Lung (tissue), 12 donors: Measurements from ENCODE around the gene LTBP1. TPM values are rescaled to one million over a fixed set of nuclear protein-coding genes. Genes with fewer than 3 reads are reported as not detected.

Experiments used
- ATAC-seq: fragments of 200-7000 bp; cut with Tn5 transposase; one replicate; pipeline ENCODE4 v1.9.1; 2020; ENCODE audit warnings: moderate number of reproducible peaks; ENCODE audit not compliant: insufficient read depth, low FRiP score
- DNase-seq, 3 donors: peaks; one replicate each; pipeline ENCODE4 v3.0.0-alpha.2; 2013 to 2017
- H3K27ac ChIP-seq, 2 donors: one replicate each; pipeline ENCODE4 v1.5.1; 2013; ENCODE audit warnings: mild to moderate bottlenecking in 2 of 2, moderate library complexity in 2 of 2, control low read depth in 1 of 2, inconsistent platforms in 1 of 2, low read depth in 1 of 2, low read length in 1 of 2
- H3K27me3 ChIP-seq, 3 donors: one replicate each; pipeline ENCODE4 v1.5.1; 2013; ENCODE audit warnings: low read length in 2 of 3; ENCODE audit not compliant: control insufficient read depth in 3 of 3, insufficient read depth in 3 of 3
- H3K36me3 ChIP-seq, 4 donors: one replicate each; pipeline ENCODE4 v1.5.1; 2013; ENCODE audit warnings: low read length in 4 of 4, mild to moderate bottlenecking in 1 of 4, moderate library complexity in 1 of 4; ENCODE audit not compliant: control insufficient read depth in 4 of 4, insufficient read depth in 4 of 4
- H3K4me1 ChIP-seq, 5 donors: one replicate each; pipeline ENCODE4 v1.5.1; 2013; ENCODE audit warnings: low read length in 5 of 5, mild to moderate bottlenecking in 2 of 5, moderate library complexity in 1 of 5; ENCODE audit not compliant: control insufficient read depth in 5 of 5, insufficient read depth in 5 of 5
- H3K4me3 ChIP-seq: one replicate; pipeline ENCODE4 v1.5.1; 2013; ENCODE audit warnings: mild to moderate bottlenecking, control low read depth, moderate library complexity
- H3K9ac ChIP-seq, 2 donors: one replicate each; pipeline ENCODE4 v1.5.1; 2013; ENCODE audit warnings: low read length in 2 of 2, control low read depth in 1 of 2; ENCODE audit not compliant: insufficient read depth in 1 of 2
- H3K9me3 ChIP-seq, 4 donors: one replicate each; pipeline ENCODE4 v1.5.1; 2013; ENCODE audit warnings: low read length in 3 of 4, mild to moderate bottlenecking in 1 of 4, moderate library complexity in 1 of 4; ENCODE audit not compliant: control insufficient read depth in 4 of 4, insufficient read depth in 3 of 4
- WGBS, 2 donors: extraction: QIAGEN DNeasy Blood & Tissue Kit; methylation state at CpG; one replicate each; pipeline ENCODE4 v1.1.7; 2013; 5-methylcytosine and 5-hydroxymethylcytosine counted together
- polyA plus RNA-seq, 2 donors: library from polyadenylated mRNA; stranded (reverse); fragments of 200-250 nt; gene quantifications; one replicate each; pipeline ENCODE4 v1.2.1, GENCODE V29; 2013
- total RNA-seq, 2 donors: library from RNA; depleted of rRNA in 1 of 2; stranded (reverse); fragments of >200 nt in 1 of 2; gene quantifications; one replicate each; pipeline ENCODE4 v1.2.1, GENCODE V29; 2014 to 2021
- TF ChIP-seq, protein P1 (sequence below): IDR thresholded peaks from 2 replicates; pipeline ENCODE4 v1.5.1; 2012; ENCODE audit warnings: mild to moderate bottlenecking; ENCODE audit errors: control extremely low read depth, extremely low read depth
- donor health status: control.
- donor health status: control.
- donor health status: Bipolar disorder and iron deficiency.
- donor health status: healthy.
- donor health status: DM: yes; HTN: yes; CAD: no.

The LTBP1 gene
- total and polyA plus RNA-seq, 4 donors = 8.8 to 57.4 (median 28.6) TPM

DNA sequence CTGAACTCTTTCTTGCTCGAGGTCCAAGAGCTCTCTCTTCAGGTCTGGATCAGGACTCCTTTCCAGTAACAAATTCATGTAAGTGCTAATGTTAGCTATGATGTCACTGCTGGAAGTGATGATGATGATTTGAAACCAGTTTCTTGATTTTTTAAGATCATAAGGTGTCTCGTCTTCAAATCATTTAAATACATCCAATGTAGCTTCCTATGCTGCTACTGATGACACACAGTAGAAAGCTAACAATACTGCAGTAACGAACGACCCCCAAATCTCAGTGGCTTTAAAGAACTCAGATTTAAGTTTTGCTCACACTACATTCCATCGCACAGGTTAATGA lies 13.0 kb upstream of the LTBP1 start:
- no peak overlapping the region for H3K9ac ChIP-seq
- no peaks in the 10 kb centered on the region for H3K36me3 ChIP-seq
- H3K9me3 ChIP-seq = no peaks in the 10 kb centered on the region
- DNase-seq (no peak), ATAC-seq (no peak)
- H3K27ac ChIP-seq = no peak overlapping the region
- TF ChIP-seq, protein P1, sequence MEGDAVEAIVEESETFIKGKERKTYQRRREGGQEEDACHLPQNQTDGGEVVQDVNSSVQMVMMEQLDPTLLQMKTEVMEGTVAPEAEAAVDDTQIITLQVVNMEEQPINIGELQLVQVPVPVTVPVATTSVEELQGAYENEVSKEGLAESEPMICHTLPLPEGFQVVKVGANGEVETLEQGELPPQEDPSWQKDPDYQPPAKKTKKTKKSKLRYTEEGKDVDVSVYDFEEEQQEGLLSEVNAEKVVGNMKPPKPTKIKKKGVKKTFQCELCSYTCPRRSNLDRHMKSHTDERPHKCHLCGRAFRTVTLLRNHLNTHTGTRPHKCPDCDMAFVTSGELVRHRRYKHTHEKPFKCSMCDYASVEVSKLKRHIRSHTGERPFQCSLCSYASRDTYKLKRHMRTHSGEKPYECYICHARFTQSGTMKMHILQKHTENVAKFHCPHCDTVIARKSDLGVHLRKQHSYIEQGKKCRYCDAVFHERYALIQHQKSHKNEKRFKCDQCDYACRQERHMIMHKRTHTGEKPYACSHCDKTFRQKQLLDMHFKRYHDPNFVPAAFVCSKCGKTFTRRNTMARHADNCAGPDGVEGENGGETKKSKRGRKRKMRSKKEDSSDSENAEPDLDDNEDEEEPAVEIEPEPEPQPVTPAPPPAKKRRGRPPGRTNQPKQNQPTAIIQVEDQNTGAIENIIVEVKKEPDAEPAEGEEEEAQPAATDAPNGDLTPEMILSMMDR = no peak
- no peaks in the 10 kb centered on the region for H3K27me3 ChIP-seq
- no peak overlapping the region for H3K4me3 ChIP-seq
- H3K4me1 ChIP-seq = peaks cover 0 to 4% (median 0%) of the 10 kb centered on the region in 5 donors
- 92 to 96% methylated on average over 5 of the region's 5 CpGs for WGBS, 2 donors

DNA sequence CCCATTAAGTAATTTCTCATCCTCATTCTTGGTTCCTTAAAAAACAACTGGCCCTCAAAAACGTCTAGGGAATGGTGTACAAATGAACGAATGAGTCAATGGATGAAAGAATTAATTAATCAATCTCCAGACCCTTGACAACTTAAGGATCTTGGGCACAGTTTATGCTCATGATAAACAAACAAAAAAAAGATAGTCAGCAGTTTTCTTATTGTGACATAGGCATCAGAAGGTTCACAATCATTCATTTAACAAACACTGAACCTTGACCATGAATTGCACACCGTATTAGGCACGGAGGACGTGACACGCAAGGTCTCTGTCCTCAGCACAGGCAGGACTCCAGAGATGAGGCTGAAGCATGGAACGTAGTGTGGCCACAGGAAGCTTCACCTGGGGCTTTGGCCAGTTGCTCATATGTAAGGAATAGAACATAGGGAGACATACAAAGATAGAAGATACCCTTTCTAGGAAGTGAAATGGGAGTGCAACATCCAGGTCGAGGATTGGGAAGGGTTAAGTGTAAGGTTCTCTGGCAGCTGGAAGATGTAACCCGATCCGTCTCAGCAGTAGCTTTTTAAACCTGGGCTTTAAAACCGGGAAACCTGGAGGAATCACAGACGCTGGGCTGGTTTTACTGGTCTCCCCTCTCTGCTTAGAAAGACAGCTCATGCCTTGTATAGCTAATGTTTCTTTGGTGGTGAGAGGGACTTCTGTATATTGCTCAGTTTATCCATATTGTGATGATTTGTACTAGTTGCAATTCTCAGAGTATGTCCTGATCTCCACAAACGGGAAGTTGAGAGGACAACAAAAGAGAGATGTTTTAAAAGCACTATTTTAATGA lies 8.9 kb upstream of the LTBP1 start:
- peak; percentile 54 to 79 (median 56) for DNase-seq
- Histone ChIP-seq H3K4me1 (peaks cover 0 to 5% (median 0%) of the 10 kb centered on the region in 5 donors), H3K9ac (no peak overlapping the region), H3K9me3 (no peaks in the 10 kb centered on the region), H3K4me3 (no peak overlapping the region), H3K36me3 (no peaks in the 10 kb centered on the region), H3K27me3 (no peaks in the 10 kb centered on the region), H3K27ac (no peak overlapping the region)
- no peak for ATAC-seq
- TF ChIP-seq, protein P1 = no peak
- WGBS, 2 donors = 57 to 72% methylated on average over 13 of the region's 13 CpGs

DNA sequence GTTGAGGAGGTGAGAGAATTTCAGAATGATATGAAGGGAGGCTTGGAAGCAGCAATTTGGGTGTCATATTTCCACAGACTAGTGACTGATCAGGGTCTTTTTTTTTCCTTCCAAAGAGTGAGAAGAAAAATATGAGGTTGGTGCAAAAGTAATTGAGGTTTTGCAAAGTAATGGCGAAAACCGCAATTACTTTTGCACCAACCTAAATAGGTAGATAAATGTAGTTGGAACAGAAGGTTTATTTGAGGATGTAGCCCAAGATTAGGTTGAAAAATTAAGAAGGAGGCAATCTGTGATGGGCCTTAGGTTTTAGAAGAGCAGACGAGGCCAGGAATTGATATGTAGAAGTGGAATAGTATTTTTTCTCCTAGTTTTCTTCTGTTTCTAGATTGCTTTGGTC lies 7.8 kb upstream of the LTBP1 start:
- TF ChIP-seq, protein P1 = no peak
- Histone ChIP-seq H3K9me3 (no peaks in the 10 kb centered on the region), H3K4me1 (peaks cover 0 to 5% (median 0%) of the 10 kb centered on the region in 5 donors), H3K9ac (no peak overlapping the region), H3K27me3 (no peaks in the 10 kb centered on the region), H3K36me3 (no peaks in the 10 kb centered on the region), H3K27ac (no peak overlapping the region), H3K4me3 (no peak overlapping the region)
- 97 to 98% methylated on average over 3 of the region's 3 CpGs for WGBS, 2 donors
- ATAC-seq (no peak), DNase-seq (no peak)
